Peyer's patch (tissue), 4 donors: ENCODE data around the gene SFT2D3. TPM values are rescaled to one million over a fixed set of nuclear protein-coding genes. Genes with fewer than 3 reads are reported as not detected.

ENCODE experiments used
- DNase-seq, 3 donors: peaks; one replicate each; pipeline ENCODE4 v3.0.0-alpha.2; 2017 to 2019
- H3K27ac ChIP-seq, 4 donors: fragments of 200-600 bp; sonication (generic); one replicate each; pipeline ENCODE4 v1.5.1; 2016 to 2019
- H3K27me3 ChIP-seq, 2 donors: fragments of 200-600 bp; sonication (generic); one replicate each; pipeline ENCODE4 v1.5.1; 2019
- H3K36me3 ChIP-seq, 3 donors: fragments of 200-600 bp; sonication (generic); one replicate each; pipeline ENCODE4 v1.5.1; 2016 to 2019
- H3K4me1 ChIP-seq, 4 donors: fragments of 200-600 bp; sonication (generic); one replicate each; pipeline ENCODE4 v1.5.1; 2016 to 2019
- H3K4me3 ChIP-seq, 4 donors: fragments of 200-600 bp; sonication (generic); 1 replicate in 3 of 4; 2 replicates in 1 of 4; pipeline ENCODE4 v1.5.1; 2016 to 2019; ENCODE audit warnings: mild to moderate bottlenecking in 1 of 4
- H3K9me3 ChIP-seq, 4 donors: fragments of 200-600 bp; sonication (generic); one replicate each; pipeline ENCODE4 v1.5.1; 2016 to 2019; ENCODE audit warnings: mild to moderate bottlenecking in 1 of 4
- CTCF ChIP-seq, 6 experiments: fragments of 450-650 bp in 4 of 6; fragments of 200-600 bp in 2 of 6; sonication (generic) in 1 of 6; IDR thresholded peaks; one replicate each; pipeline ENCODE4 v1.5.1; 2017 to 2019; ENCODE audit warnings: antibody characterized with exemption in 6 of 6, mild to moderate bottlenecking in 3 of 6, moderate library complexity in 1 of 6
- POLR2A ChIP-seq, 2 donors: fragments of 450-650 bp; IDR thresholded peaks; one replicate each; pipeline ENCODE4 v1.5.1; 2017; ENCODE audit warnings: antibody characterized with exemption in 2 of 2, mild to moderate bottlenecking in 2 of 2, moderate library complexity in 2 of 2
- total RNA-seq, 4 donors: library from RNA; depleted of rRNA; stranded (reverse); fragments of >200 nt; gene quantifications; one replicate each; pipeline ENCODE4 v1.1.0, GENCODE V29; 2016

SFT2D3 gene
- total RNA-seq, 4 donors from 2014 or later: 5.8 to 12.4 (median 8.8) TPM

GRCh38 chr2:127700527-127701192 lies 637 bp upstream of the SFT2D3 start:
- TF ChIP-seq CTCF (IDR thresholded peaks at IDR 0.05): peak in 3 of 6 experiments; percentile 35 to 46 (median 46)
- peak in 1 of 2 donors; percentile 36 for TF ChIP-seq POLR2A (IDR thresholded peaks at IDR 0.05)
- H3K9me3 ChIP-seq: no peaks in the 10 kb centered on the region
- no peaks in the 10 kb centered on the region for H3K27me3 ChIP-seq
- peak; percentile 85 to 96 (median 92) for DNase-seq
- H3K27ac ChIP-seq: peak overlapping the region; percentile 95 to 100 (median 98)
- H3K4me1 ChIP-seq: peaks cover 0 to 22% (median 12%) of the 10 kb centered on the region in 4 donors
- H3K4me3 ChIP-seq: peak overlapping the region; percentile 73 to 99 (median 86)
- peaks cover 0 to 3% (median 0%) of the 10 kb centered on the region in 3 donors for H3K36me3 ChIP-seq

GRCh38 chr2:127701651-127702394 lies 526 bp downstream of the SFT2D3 start:
- Histone ChIP-seq H3K27ac (peak overlapping the region; percentile 95 to 100 (median 98)), H3K4me3 (peak overlapping the region; percentile 73 to 99 (median 86)), H3K4me1 (peaks cover 0 to 22% (median 11%) of the 10 kb centered on the region in 4 donors), H3K27me3 (no peaks in the 10 kb centered on the region), H3K36me3 (peaks cover 0 to 15% (median 0%) of the 10 kb centered on the region in 3 donors), H3K9me3 (no peaks in the 10 kb centered on the region)
- DNase-seq: peak; percentile 78 to 92 (median 89)
- TF ChIP-seq CTCF (IDR thresholded peaks at IDR 0.05): peak in 5 of 6 experiments; percentile 3 to 68 (median 57)
- TF ChIP-seq POLR2A (IDR thresholded peaks at IDR 0.05): peak; percentile 21 to 40

- Histone ChIP-seq H3K4me1 (peaks cover 0 to 22% (median 11%) of the 10 kb centered on the region in 4 donors), H3K36me3 (peaks cover 0 to 19% (median 0%) of the 10 kb centered on the region in 3 donors), H3K27me3 (no peaks in the 10 kb centered on the region), H3K27ac (peak overlapping the region; percentile 95 to 100 (median 98)), H3K9me3 (no peaks in the 10 kb centered on the region), H3K4me3 (peak overlapping the region; percentile 73 to 99 (median 86))
- no peak for TF ChIP-seq CTCF (IDR thresholded peaks at IDR 0.05)
- TF ChIP-seq POLR2A (IDR thresholded peaks at IDR 0.05): no peak
- no peak for DNase-seq
Observed at GRCh38 chr2:127702395-127703009, 1.2 kb downstream of the SFT2D3 start.

GRCh38 chr2:127703282-127703681 lies 2.0 kb downstream of the SFT2D3 start:
- Histone ChIP-seq H3K4me1 (peaks cover 0 to 22% (median 11%) of the 10 kb centered on the region in 4 donors), H3K27me3 (no peaks in the 10 kb centered on the region), H3K9me3 (no peaks in the 10 kb centered on the region), H3K4me3 (no peak overlapping the region), H3K27ac (no peak overlapping the region), H3K36me3 (peaks cover 0 to 27% (median 0%) of the 10 kb centered on the region in 3 donors)
- TF ChIP-seq POLR2A (IDR thresholded peaks at IDR 0.05) (no peak), CTCF (IDR thresholded peaks at IDR 0.05) (no peak)
- DNase-seq: no peak

GRCh38 chr2:127704641-127705390 lies 3.5 kb downstream of the SFT2D3 start:
- no peak for TF ChIP-seq CTCF (IDR thresholded peaks at IDR 0.05)
- no peak for TF ChIP-seq POLR2A (IDR thresholded peaks at IDR 0.05)
- H3K9me3 ChIP-seq: no peaks in the 10 kb centered on the region
- H3K27me3 ChIP-seq: no peaks in the 10 kb centered on the region
- H3K4me3 ChIP-seq: no peak overlapping the region
- peaks cover 0 to 41% (median 0%) of the 10 kb centered on the region in 3 donors for H3K36me3 ChIP-seq
- H3K4me1 ChIP-seq: peaks cover 0 to 22% (median 11%) of the 10 kb centered on the region in 4 donors
- H3K27ac ChIP-seq: no peak overlapping the region
- no peak for DNase-seq
